H9 (cell line): ENCODE data around the gene ANGEL2. TPM values are rescaled to one million over a fixed set of nuclear protein-coding genes. Genes with fewer than 3 reads are reported as not detected.

Source experiments
- DNase-seq: peaks from one replicate; pipeline ENCODE4 v3.0.0-alpha.2; 2017
- H2AFZ ChIP-seq: one replicate; pipeline ENCODE4 v1.6.1; 2013; ENCODE audit warnings: mild to moderate bottlenecking, low read length, control low read depth, moderate library complexity
- H2AK5ac ChIP-seq: 2 replicates; pipeline ENCODE4 v1.6.1; 2013; ENCODE audit warnings: low read length, control low read depth, mixed read lengths; ENCODE audit not compliant: insufficient read length
- H2BK120ac ChIP-seq: one replicate; pipeline ENCODE4 v1.6.1; 2013; ENCODE audit warnings: low read depth, mild to moderate bottlenecking, low read length, control low read depth, inconsistent platforms; ENCODE audit not compliant: poor library complexity, severe bottlenecking
- H2BK12ac ChIP-seq: 2 replicates; pipeline ENCODE4 v1.6.1; 2013; ENCODE audit warnings: low read length, control low read depth, mixed read lengths, low read depth; ENCODE audit not compliant: insufficient read length
- H2BK15ac ChIP-seq: 2 replicates; pipeline ENCODE4 v1.6.1; 2013; ENCODE audit warnings: low read depth, low read length, control low read depth
- H2BK20ac ChIP-seq: one replicate; pipeline ENCODE4 v1.6.1; 2013; ENCODE audit warnings: low read depth, mild to moderate bottlenecking, low read length, control low read depth, inconsistent platforms; ENCODE audit not compliant: poor library complexity, severe bottlenecking
- H2BK5ac ChIP-seq: 2 replicates; pipeline ENCODE4 v1.6.1; 2013; ENCODE audit warnings: low read length, control low read depth, mixed read lengths; ENCODE audit not compliant: insufficient read length
- H3K14ac ChIP-seq: 2 replicates; pipeline ENCODE4 v1.6.1; 2013; ENCODE audit warnings: low read length, control low read depth; ENCODE audit not compliant: insufficient read depth
- H3K18ac ChIP-seq: 2 replicates; pipeline ENCODE4 v1.6.1; 2013; ENCODE audit warnings: low read depth, mild to moderate bottlenecking, mixed read lengths, low read length, control low read depth; ENCODE audit not compliant: insufficient read length
- H3K23ac ChIP-seq: 2 replicates; pipeline ENCODE4 v1.6.1; 2013; ENCODE audit warnings: low read length, control low read depth, mixed read lengths, low read depth; ENCODE audit not compliant: insufficient read length
- H3K23me2 ChIP-seq: 2 replicates; pipeline ENCODE4 v1.6.1; 2013; ENCODE audit warnings: low read depth, mild to moderate bottlenecking, mixed read lengths, low read length, control low read depth; ENCODE audit not compliant: insufficient read length, poor library complexity, severe bottlenecking
- H3K27ac ChIP-seq: 2 replicates; pipeline ENCODE4 v1.5.1; 2013; ENCODE audit warnings: low read length, control low read depth, mixed read lengths, low read depth; ENCODE audit not compliant: insufficient read length
- H3K27me3 ChIP-seq: 2 replicates; pipeline ENCODE4 v1.6.1; 2013; ENCODE audit warnings: low read length, control low read depth, inconsistent platforms; ENCODE audit not compliant: insufficient read depth
- H3K4ac ChIP-seq: 2 replicates; pipeline ENCODE4 v1.6.1; 2013; ENCODE audit warnings: low read depth, mild to moderate bottlenecking, control low read depth, inconsistent platforms, low read length, moderate library complexity
- H3K4me1 ChIP-seq: 2 replicates; pipeline ENCODE4 v1.6.1; 2013; ENCODE audit warnings: low read length, control low read depth, inconsistent platforms; ENCODE audit not compliant: insufficient read depth
- H3K4me2 ChIP-seq: 2 replicates; pipeline ENCODE4 v1.6.1; 2013; ENCODE audit warnings: low read length, control low read depth, mixed read lengths; ENCODE audit not compliant: insufficient read length, insufficient read depth
- H3K56ac ChIP-seq: 2 replicates; pipeline ENCODE4 v1.6.1; 2013; ENCODE audit warnings: low read depth, mild to moderate bottlenecking, mixed read lengths, low read length, control low read depth; ENCODE audit not compliant: insufficient read length
- H3K79me1 ChIP-seq: 2 replicates; pipeline ENCODE4 v1.6.1; 2013; ENCODE audit warnings: low read depth, mild to moderate bottlenecking, moderate library complexity, low read length, control low read depth, inconsistent platforms; ENCODE audit not compliant: insufficient read depth, poor library complexity, severe bottlenecking
- H3K79me2 ChIP-seq: 2 replicates; pipeline ENCODE4 v1.6.1; 2013; ENCODE audit warnings: low read length, control low read depth, inconsistent platforms; ENCODE audit not compliant: insufficient read depth
- H3K9ac ChIP-seq: 2 replicates; pipeline ENCODE4 v1.6.1; 2013; ENCODE audit warnings: low read length, control low read depth, mixed read lengths; ENCODE audit not compliant: insufficient read length; ENCODE audit errors: extremely low read depth
- H3K9me3 ChIP-seq: one replicate; pipeline ENCODE4 v1.6.1; 2013; ENCODE audit warnings: low read depth, low read length, inconsistent platforms; ENCODE audit not compliant: control insufficient read depth
- H3T11ph ChIP-seq: one replicate; pipeline ENCODE4 v1.6.1; 2013; ENCODE audit warnings: mild to moderate bottlenecking, low read length, control low read depth, inconsistent platforms
- H4K20me1 ChIP-seq: one replicate; pipeline ENCODE4 v1.6.1; 2013; ENCODE audit not compliant: control insufficient read depth, insufficient read length, insufficient read depth
- H4K5ac ChIP-seq: 2 replicates; pipeline ENCODE4 v1.6.1; 2013; ENCODE audit warnings: low read depth, mild to moderate bottlenecking, mixed read lengths, low read length, control low read depth; ENCODE audit not compliant: insufficient read length
- H4K8ac ChIP-seq: replicated peaks from 2 replicates; pipeline ENCODE4 v1.6.1; 2013; ENCODE audit warnings: low read length, control low read depth, mixed read lengths, low read depth; ENCODE audit not compliant: insufficient read length
- H4K91ac ChIP-seq: 2 replicates; pipeline ENCODE4 v1.6.1; 2013; ENCODE audit warnings: low read depth, mild to moderate bottlenecking, moderate library complexity, mixed read lengths, low read length, control low read depth; ENCODE audit not compliant: insufficient read length
- H3K27ac Mint-ChIP-seq, 3 experiments: 2 replicates in 2 of 3; 3 replicates in 1 of 3; pipeline ENCODE4 v1.8.0; 2020 to 2021; ENCODE audit warnings: mixed read lengths in 3 of 3, mild to moderate bottlenecking in 1 of 3, moderate library complexity in 1 of 3
- H3K27me3 Mint-ChIP-seq: 2 replicates; pipeline ENCODE4 v1.8.0; 2021; ENCODE audit warnings: low read depth, mild to moderate bottlenecking, moderate library complexity, mixed read lengths
- H3K36me3 Mint-ChIP-seq, 3 experiments: 2 replicates in 2 of 3; 3 replicates in 1 of 3; pipeline ENCODE4 v1.8.0; 2020 to 2021; ENCODE audit warnings: low read depth in 3 of 3, mixed read lengths in 3 of 3; ENCODE audit not compliant: insufficient read depth in 1 of 3
- H3K4me1 Mint-ChIP-seq, 2 experiments: 2 replicates each; pipeline ENCODE4 v1.8.0; 2020; ENCODE audit warnings: mixed read lengths in 2 of 2
- H3K4me3 Mint-ChIP-seq, 2 experiments: 2 replicates in 1 of 2; 3 replicates in 1 of 2; pipeline ENCODE4 v1.8.0; 2020 to 2021; ENCODE audit warnings: mild to moderate bottlenecking in 2 of 2, mixed read lengths in 2 of 2, moderate library complexity in 1 of 2
- H3K9me3 Mint-ChIP-seq, 2 experiments: 2 replicates in 1 of 2; 3 replicates in 1 of 2; pipeline ENCODE4 v1.8.0; 2020; ENCODE audit warnings: mild to moderate bottlenecking in 2 of 2, mixed read lengths in 2 of 2, moderate library complexity in 1 of 2
- total RNA-seq: library from RNA; stranded (reverse); gene quantifications from 2 replicates; pipeline ENCODE4 v1.2.1, GENCODE V29; 2021
- TF ChIP-seq, protein P1 (sequence below): fragments of 200-600 bp; sonication (generic); conservative IDR thresholded peaks from 3 replicates; pipeline ENCODE4 v1.8.0; 2021; ENCODE audit warnings: antibody characterized with exemption, mild to moderate bottlenecking

The ANGEL2 gene
- total RNA-seq, 1 experiment from 2014 or later: 47.8 TPM

DNA sequence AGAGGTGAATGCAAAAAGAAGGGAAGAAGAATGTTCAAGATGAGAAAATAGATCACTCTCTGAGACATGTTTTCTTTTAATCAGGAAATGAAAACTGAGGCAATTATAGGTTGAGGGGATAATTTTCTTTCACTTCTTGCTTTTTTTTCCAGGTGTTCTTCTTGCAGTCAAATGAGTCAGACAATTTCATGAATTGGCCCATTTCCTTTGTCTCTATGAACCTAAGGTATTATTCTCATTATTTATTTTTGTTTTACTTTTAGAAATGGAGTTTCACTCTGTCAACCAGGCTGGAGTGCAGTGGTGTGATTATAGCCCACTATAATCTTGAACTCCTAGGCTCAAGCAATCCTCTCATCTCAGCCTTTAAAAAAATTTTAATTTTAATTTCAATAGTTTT is 68.8 kb downstream of the ANGEL2 start:
- DNase-seq: no peak
- H3K79me2 ChIP-seq: peaks cover 9% of the 10 kb centered on the region; the same call in 1 of the 2 replicates
- no peak overlapping the region for H3K23ac ChIP-seq
- no peak overlapping the region for H2AK5ac ChIP-seq
- peaks cover 21 to 24% of the 10 kb centered on the region in 2 experiments for H3K4me1 Mint-ChIP-seq
- H3K14ac ChIP-seq: no peak overlapping the region
- H3K18ac ChIP-seq: no peak overlapping the region
- H3K4me1 ChIP-seq: peaks cover 4% of the 10 kb centered on the region; the same call in 1 of the 2 replicates
- H3K23me2 ChIP-seq: peaks cover 13% of the 10 kb centered on the region
- H3K36me3 Mint-ChIP-seq: peaks cover under 1 to 7% (median 2%) of the 10 kb centered on the region in 3 experiments; a peak in 6 of 7 replicates
- no peak overlapping the region for H3K56ac ChIP-seq
- no peak overlapping the region for H4K5ac ChIP-seq
- H4K8ac ChIP-seq: no peak overlapping the region
- no peaks in the 10 kb centered on the region for H4K20me1 ChIP-seq
- no peak overlapping the region for H3K4me2 ChIP-seq
- TF ChIP-seq, protein P1, sequence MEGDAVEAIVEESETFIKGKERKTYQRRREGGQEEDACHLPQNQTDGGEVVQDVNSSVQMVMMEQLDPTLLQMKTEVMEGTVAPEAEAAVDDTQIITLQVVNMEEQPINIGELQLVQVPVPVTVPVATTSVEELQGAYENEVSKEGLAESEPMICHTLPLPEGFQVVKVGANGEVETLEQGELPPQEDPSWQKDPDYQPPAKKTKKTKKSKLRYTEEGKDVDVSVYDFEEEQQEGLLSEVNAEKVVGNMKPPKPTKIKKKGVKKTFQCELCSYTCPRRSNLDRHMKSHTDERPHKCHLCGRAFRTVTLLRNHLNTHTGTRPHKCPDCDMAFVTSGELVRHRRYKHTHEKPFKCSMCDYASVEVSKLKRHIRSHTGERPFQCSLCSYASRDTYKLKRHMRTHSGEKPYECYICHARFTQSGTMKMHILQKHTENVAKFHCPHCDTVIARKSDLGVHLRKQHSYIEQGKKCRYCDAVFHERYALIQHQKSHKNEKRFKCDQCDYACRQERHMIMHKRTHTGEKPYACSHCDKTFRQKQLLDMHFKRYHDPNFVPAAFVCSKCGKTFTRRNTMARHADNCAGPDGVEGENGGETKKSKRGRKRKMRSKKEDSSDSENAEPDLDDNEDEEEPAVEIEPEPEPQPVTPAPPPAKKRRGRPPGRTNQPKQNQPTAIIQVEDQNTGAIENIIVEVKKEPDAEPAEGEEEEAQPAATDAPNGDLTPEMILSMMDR: no peak
- H3K79me1 ChIP-seq: peaks cover 3% of the 10 kb centered on the region
- no peak overlapping the region for H3K27ac ChIP-seq
- H3K9ac ChIP-seq: no peak overlapping the region
- H3K27me3 Mint-ChIP-seq: peaks cover 21% of the 10 kb centered on the region
- H3K9me3 ChIP-seq: no peaks in the 10 kb centered on the region
- H3K4ac ChIP-seq: no peak overlapping the region
- no peak overlapping the region for H2BK15ac ChIP-seq
- H3T11ph ChIP-seq: no peak overlapping the region
- peaks cover 8 to 9% of the 10 kb centered on the region in 2 experiments; a peak in 4 of 5 replicates for H3K9me3 Mint-ChIP-seq
- H4K91ac ChIP-seq: no peak overlapping the region
- H2BK5ac ChIP-seq: no peak overlapping the region
- no peak overlapping the region for H3K27ac Mint-ChIP-seq
- no peak overlapping the region for H2BK120ac ChIP-seq
- H2BK12ac ChIP-seq: no peak overlapping the region
- no peaks in the 10 kb centered on the region for H3K27me3 ChIP-seq
- no peak overlapping the region for H2AFZ ChIP-seq
- no peak overlapping the region for H3K4me3 Mint-ChIP-seq
- H2BK20ac ChIP-seq: no peak overlapping the region
